ENCODE measurements around the gene MSANTD1.

DNA sequence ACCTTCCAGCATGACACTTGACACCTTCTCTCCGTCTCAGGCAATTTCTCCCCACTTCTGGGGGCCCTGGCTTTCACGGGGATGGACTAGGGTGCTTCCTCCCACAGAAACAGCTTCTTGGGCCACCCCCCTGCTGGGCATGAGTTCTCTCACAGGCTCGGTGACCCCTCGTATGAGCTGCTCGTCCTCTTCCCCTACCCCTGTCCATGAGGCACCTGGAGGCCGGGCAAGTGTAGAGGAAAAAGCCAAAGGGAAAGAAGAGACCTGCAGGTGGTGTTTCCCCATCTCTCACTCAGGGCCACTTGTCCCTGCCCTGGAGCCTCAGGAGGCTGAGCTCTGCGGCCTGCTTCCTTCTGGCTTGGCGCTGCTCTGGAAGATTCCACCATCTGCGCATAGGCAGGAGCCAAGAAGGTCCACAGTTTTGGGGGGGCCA lies 41.9 kb downstream of the MSANTD1 start:
- TF ChIP-seq, protein P1, sequence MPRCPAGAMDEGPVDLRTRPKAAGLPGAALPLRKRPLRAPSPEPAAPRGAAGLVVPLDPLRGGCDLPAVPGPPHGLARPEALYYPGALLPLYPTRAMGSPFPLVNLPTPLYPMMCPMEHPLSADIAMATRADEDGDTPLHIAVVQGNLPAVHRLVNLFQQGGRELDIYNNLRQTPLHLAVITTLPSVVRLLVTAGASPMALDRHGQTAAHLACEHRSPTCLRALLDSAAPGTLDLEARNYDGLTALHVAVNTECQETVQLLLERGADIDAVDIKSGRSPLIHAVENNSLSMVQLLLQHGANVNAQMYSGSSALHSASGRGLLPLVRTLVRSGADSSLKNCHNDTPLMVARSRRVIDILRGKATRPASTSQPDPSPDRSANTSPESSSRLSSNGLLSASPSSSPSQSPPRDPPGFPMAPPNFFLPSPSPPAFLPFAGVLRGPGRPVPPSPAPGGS (IDR thresholded peaks at IDR 0.05; ENCODE audit: borderline replicate concordance, insufficient read depth, low read depth, low read length, poor library complexity, severe bottlenecking): no peak
- TF ChIP-seq GATAD2B (conservative IDR thresholded peaks at IDR 0.05; ENCODE audit: low read depth) (no peak), CHD4 (IDR thresholded peaks at IDR 0.05) (no peak)
